Measurements from ENCODE around the gene GPR12.

Gene GPR12

DNA sequence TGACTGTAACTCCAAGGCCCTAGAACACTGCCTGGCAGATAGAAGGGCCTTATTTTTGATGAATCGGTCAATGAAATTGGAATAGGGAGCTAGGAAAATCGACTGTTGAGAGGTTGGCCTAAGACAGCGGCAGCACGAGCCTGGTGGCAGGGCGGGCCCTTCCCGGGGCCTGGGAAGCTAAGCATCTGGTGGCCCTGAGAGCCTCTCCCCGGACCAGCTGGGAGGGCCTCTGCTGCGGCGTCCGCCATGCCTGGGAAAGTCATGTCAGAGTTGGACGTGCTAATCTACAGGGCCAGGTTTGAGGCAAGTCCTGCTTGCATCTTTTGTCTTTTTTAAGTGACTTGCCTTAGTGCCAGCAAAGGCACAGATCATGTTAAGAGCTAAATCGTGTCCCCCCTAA lies 11.2 kb upstream of the GPR12 start:
- no peaks in the 10 kb centered on the region for H3K36me3 ChIP-seq (ENCODE audit: control insufficient read depth, insufficient read depth, low read length)
- H3K4me3 ChIP-seq (replicated peaks; ENCODE audit: low read depth, low read length), result no peak overlapping the region
- TF ChIP-seq, protein P1, sequence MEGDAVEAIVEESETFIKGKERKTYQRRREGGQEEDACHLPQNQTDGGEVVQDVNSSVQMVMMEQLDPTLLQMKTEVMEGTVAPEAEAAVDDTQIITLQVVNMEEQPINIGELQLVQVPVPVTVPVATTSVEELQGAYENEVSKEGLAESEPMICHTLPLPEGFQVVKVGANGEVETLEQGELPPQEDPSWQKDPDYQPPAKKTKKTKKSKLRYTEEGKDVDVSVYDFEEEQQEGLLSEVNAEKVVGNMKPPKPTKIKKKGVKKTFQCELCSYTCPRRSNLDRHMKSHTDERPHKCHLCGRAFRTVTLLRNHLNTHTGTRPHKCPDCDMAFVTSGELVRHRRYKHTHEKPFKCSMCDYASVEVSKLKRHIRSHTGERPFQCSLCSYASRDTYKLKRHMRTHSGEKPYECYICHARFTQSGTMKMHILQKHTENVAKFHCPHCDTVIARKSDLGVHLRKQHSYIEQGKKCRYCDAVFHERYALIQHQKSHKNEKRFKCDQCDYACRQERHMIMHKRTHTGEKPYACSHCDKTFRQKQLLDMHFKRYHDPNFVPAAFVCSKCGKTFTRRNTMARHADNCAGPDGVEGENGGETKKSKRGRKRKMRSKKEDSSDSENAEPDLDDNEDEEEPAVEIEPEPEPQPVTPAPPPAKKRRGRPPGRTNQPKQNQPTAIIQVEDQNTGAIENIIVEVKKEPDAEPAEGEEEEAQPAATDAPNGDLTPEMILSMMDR (IDR thresholded peaks at IDR 0.05; ENCODE audit: insufficient read depth, low read length, poor library complexity, severe bottlenecking), result no peak
- DNase-seq (ENCODE audit: extremely low read depth, insufficient read length), result no peak
- no peaks in the 10 kb centered on the region; the same call in 1 of the 2 replicates for H3K27me3 ChIP-seq (replicated peaks; ENCODE audit: control insufficient read depth, insufficient read depth, low read length)

DNA sequence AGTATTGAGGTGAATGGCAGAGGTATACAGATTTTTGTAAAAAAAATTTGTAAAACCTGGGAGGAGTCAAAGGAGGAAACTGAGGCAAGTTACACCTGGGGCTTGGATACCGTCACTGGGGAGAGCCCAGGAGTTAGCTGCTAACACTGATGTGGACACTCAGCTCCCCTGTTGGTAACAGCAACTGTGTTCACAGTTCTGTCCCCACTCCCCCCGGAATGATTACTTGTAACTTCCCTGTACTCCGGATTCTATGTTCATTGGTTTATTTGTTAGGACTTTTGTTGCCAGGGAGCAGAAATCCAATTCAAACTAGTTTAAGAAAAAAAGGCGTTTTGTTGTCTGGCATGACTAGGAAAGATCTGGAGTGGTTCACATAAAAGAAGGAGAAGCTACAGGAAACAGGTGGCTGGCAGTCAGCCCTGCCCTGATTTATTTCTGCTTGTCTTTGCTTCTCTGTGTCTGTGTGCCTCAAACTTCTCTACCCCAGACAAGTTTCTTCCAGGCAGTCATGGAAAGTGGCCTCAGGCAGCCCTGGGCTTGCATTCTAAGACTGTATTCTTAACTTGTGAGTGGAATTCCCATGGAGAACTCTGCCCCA lies 2.3 kb upstream of the GPR12 start:
- H3K27me3 ChIP-seq (replicated peaks; ENCODE audit: control insufficient read depth, insufficient read depth, low read length), result no peaks in the 10 kb centered on the region; the same call in none of the 2 replicates
- H3K36me3 ChIP-seq (ENCODE audit: control insufficient read depth, insufficient read depth, low read length), result no peaks in the 10 kb centered on the region
- no peak overlapping the region for H3K4me3 ChIP-seq (replicated peaks; ENCODE audit: low read depth, low read length)
- TF ChIP-seq, protein P1 (IDR thresholded peaks at IDR 0.05; ENCODE audit: insufficient read depth, low read length, poor library complexity, severe bottlenecking), result no peak
- DNase-seq (ENCODE audit: extremely low read depth, insufficient read length), result no peak

DNA sequence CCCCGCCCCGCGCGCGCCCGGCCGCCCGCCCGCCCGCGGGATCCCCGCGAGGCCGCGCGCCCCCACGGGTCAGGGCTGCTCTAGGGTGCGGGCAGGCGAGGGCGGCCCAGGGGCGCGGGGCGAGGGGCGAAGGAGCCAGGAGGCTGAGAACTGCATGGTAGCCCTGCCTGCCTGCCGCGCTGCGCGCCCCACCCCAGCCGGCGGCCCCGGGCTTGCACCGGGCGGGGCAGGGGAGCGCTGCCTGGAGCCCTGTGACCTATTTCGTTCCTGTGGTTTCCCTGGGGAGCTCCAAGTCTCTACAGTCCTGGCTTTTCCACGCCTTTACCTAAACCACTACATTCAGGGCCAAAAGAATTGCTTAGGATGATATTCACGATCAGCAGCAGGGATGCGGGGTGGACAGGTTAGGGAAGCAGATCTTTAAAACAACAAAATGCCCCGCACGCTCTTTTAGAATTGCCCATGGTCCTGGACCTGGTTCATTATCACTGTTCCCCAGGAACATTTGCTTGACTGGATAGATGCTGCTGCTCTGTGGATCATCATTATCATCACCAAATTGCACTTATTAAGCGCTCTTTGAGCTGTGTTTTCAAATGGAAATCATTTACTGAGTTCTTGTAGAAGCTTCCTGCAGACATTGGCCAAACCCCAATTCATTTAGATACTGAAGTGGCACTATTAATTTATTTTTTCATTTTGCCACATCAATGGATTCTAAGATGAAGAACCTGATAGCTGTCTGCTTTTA lies 421 bp upstream of the GPR12 start:
- Histone ChIP-seq H3K36me3 (ENCODE audit: control insufficient read depth, insufficient read depth, low read length) (no peaks in the 10 kb centered on the region), H3K27me3 (replicated peaks; ENCODE audit: control insufficient read depth, insufficient read depth, low read length) (no peaks in the 10 kb centered on the region; the same call in none of the 2 replicates), H3K4me3 (replicated peaks; ENCODE audit: low read depth, low read length) (no peak overlapping the region)
- DNase-seq (ENCODE audit: extremely low read depth, insufficient read length), result no peak
- TF ChIP-seq, protein P1 (IDR thresholded peaks at IDR 0.05; ENCODE audit: insufficient read depth, low read length, poor library complexity, severe bottlenecking), result no peak

DNA sequence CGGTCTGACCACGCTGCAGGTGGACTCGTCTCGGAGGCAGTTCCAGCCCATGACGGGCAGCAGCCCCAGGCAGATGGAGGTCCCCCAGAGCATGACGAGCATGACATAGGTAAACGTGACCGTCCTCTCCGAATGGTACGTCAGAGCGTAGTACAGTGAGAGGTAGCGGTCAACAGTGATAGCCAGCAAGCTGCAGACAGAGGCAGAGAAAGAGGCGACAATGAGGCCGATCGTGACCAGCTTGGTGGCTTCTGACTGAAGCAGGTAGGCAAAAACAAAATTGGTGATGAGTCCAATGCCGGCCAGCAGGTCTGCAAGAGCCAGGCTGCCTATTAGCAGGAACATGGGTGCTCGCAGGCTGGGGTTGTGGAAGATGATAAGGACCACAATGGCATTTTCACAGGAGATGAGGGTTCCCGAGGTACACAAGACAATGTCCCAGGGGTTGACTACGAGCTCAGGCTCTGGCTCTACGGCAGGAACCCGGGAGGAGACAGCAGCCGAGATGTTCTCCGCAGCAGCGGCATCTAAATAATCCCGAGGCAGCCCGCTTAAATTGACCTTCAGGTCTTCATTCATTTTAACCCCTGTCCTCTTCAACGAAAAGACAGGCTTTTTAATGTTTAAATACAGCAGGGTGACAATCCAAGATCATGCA lies 1.2 kb downstream of the GPR12 start:
- Histone ChIP-seq H3K27me3 (replicated peaks; ENCODE audit: control insufficient read depth, insufficient read depth, low read length) (no peaks in the 10 kb centered on the region; the same call in 1 of the 2 replicates), H3K36me3 (ENCODE audit: control insufficient read depth, insufficient read depth, low read length) (no peaks in the 10 kb centered on the region), H3K4me3 (replicated peaks; ENCODE audit: low read depth, low read length) (no peak overlapping the region)
- DNase-seq (ENCODE audit: extremely low read depth, insufficient read length), result no peak
- TF ChIP-seq, protein P1 (IDR thresholded peaks at IDR 0.05; ENCODE audit: insufficient read depth, low read length, poor library complexity, severe bottlenecking), result no peak

DNA sequence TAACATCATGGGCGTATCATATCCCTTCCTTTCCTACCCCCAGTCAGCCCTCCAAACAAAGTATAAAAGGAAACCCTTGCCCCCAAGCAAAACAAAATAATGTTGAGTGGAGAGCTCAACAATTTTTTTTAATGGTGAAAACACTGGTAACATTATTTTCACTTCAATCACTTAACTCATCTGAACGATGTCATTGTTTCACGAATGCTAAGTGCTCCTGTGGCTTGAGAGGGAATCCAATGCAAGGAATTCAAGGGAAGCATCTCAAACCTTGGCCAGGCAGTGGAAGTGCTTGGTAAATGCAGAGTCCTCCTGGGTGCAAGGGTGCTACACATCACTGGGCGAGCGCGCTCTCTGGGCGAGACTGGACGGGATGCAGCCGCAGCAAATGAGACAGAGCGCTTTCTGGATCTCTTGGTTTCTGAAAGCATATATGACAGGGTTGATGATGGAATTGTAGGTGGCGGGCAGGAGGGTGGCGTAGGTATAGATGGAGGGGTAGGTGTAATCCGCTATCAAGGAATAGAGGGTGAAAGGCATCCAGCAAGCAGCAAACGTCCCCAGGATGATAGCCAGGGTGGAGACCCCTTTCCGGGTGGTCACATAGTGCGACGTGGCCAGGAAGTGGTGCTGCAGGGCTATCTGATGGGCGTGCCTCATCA lies 2.0 kb downstream of the GPR12 start:
- Histone ChIP-seq H3K4me3 (replicated peaks; ENCODE audit: low read depth, low read length) (no peak overlapping the region), H3K36me3 (ENCODE audit: control insufficient read depth, insufficient read depth, low read length) (no peaks in the 10 kb centered on the region), H3K27me3 (replicated peaks; ENCODE audit: control insufficient read depth, insufficient read depth, low read length) (no peaks in the 10 kb centered on the region; the same call in 1 of the 2 replicates)
- DNase-seq (ENCODE audit: extremely low read depth, insufficient read length), result no peak
- TF ChIP-seq, protein P1 (IDR thresholded peaks at IDR 0.05; ENCODE audit: insufficient read depth, low read length, poor library complexity, severe bottlenecking), result no peak
